ENCODE measurements around the gene RHEB.

DNA sequence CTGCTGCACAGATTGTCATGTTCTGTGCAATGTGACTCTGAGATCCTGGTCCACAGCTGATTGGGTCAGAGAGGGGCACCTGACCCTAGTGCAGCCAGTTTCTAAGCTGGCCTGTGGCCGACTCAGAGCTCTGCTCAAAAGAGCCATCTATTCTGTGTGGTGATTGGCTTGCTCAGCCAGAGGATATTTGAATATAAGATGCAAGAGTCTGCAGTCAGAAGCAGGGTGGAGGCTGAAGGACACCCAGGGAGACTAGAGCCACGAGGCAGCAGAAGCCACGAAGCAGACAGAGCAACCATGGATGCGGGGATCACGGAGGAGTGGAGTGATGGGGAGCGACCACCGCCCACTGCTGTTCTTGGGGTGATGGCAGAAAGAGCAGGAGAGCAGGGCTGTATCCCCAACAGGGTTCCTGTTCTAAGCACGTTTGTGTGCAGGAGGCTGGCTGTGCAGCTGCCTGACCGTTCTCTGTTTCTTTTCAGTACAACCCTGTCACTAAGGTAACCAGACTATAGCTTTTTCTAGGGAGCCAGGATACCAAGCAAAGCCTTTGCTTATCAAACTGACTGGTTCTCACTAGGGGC is 19.5 kb upstream of the RHEB start:
- TF ChIP-seq POLR2A (IDR thresholded peaks at IDR 0.05; ENCODE audit: extremely low read depth, insufficient read length) = no peak
- TF ChIP-seq, protein P1, sequence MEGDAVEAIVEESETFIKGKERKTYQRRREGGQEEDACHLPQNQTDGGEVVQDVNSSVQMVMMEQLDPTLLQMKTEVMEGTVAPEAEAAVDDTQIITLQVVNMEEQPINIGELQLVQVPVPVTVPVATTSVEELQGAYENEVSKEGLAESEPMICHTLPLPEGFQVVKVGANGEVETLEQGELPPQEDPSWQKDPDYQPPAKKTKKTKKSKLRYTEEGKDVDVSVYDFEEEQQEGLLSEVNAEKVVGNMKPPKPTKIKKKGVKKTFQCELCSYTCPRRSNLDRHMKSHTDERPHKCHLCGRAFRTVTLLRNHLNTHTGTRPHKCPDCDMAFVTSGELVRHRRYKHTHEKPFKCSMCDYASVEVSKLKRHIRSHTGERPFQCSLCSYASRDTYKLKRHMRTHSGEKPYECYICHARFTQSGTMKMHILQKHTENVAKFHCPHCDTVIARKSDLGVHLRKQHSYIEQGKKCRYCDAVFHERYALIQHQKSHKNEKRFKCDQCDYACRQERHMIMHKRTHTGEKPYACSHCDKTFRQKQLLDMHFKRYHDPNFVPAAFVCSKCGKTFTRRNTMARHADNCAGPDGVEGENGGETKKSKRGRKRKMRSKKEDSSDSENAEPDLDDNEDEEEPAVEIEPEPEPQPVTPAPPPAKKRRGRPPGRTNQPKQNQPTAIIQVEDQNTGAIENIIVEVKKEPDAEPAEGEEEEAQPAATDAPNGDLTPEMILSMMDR (IDR thresholded peaks at IDR 0.05; ENCODE audit: low read depth, low read length) = no peak
- TF ChIP-seq, protein P2, sequence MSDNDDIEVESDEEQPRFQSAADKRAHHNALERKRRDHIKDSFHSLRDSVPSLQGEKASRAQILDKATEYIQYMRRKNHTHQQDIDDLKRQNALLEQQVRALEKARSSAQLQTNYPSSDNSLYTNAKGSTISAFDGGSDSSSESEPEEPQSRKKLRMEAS (IDR thresholded peaks at IDR 0.05; ENCODE audit: low read depth, low read length) = no peak

All from NB4 (cell line).